VCaP (cell line): ENCODE results near the gene SRP72.

ENCODE experiments used
- H3K27ac ChIP-seq: fragments of 450-650 bp; 2 replicates; pipeline ENCODE4 v1.5.1; 2017
- TF ChIP-seq, protein P1 (sequence below): fragments of 450-650 bp; conservative IDR thresholded peaks from 2 replicates; pipeline ENCODE4 v1.5.1; 2017; ENCODE audit warnings: mild to moderate bottlenecking, moderate library complexity

The SRP72 gene

DNA sequence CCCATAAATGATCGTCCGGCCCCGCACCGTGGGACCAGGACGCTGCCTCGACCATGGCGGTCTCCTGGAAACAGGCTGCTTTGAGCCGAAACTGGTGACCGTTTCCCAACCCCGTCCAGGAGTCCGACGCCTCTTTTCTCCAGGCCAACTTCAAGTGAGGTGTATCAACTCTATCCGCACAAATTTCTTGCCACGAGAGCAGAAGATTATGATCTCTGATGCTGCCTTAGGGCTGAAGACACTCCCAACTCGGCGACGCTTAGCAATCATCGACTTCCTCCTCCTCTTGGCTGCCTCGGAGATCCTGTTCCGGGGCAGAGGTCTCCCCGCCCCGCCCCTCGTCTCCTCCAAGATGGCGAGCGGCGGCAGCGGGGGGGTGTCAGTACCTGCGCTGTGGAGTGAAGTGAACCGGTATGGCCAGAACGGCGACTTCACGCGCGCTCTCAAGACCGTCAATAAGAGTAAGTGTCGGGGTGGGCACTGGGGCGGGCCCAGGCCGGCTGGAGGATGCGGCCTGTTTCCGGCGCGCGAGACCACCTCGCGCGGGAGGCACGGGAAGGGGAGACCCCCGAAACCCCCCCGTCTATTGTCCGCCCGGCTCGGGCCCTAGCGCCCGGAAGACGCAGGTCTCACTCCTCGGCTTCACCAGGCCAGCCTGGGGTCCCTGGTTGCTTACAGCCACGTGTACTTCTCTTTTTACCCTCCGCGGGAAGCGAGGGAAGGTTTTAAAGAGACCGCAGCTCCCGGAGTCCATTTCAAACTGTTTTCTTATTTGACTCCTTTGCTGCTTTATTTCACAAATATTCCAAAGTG lies at the start of gene SRP72:
SRP72 (plus strand) TSS at position 334 of the 813 bp plus-strand sequence; CDS start at position 353, 19 bp downstream.
- TF ChIP-seq, protein P1, sequence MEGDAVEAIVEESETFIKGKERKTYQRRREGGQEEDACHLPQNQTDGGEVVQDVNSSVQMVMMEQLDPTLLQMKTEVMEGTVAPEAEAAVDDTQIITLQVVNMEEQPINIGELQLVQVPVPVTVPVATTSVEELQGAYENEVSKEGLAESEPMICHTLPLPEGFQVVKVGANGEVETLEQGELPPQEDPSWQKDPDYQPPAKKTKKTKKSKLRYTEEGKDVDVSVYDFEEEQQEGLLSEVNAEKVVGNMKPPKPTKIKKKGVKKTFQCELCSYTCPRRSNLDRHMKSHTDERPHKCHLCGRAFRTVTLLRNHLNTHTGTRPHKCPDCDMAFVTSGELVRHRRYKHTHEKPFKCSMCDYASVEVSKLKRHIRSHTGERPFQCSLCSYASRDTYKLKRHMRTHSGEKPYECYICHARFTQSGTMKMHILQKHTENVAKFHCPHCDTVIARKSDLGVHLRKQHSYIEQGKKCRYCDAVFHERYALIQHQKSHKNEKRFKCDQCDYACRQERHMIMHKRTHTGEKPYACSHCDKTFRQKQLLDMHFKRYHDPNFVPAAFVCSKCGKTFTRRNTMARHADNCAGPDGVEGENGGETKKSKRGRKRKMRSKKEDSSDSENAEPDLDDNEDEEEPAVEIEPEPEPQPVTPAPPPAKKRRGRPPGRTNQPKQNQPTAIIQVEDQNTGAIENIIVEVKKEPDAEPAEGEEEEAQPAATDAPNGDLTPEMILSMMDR = no peak
- peak within 1 kb of the TSS; percentile 96 for H3K27ac ChIP-seq

DNA sequence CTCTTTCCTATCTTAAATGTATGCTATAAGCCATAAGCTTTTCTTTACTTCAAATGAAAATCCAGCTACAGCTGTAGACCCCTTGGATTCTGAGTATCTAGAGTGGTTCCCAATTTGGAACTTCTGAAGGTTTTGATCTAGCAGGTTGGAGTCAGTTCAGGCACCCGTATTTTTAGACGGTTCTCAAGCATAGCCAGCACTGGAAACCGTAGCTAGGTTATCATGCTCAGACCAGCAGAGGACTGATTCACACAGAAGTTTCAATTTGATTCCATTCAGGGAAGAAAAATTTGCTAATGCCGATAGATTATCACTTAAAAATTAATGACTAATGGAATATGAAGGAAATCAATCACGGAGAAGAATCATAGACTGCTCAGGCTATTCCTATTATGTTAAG lies 43.2 kb upstream of the SRP72 start:
- TF ChIP-seq, protein P1 = no peak
- H3K27ac ChIP-seq = no peak overlapping the region

- TF ChIP-seq, protein P1 = peak; percentile 74
- no peak overlapping the region for H3K27ac ChIP-seq
Measured at GRCh38 chr4:56424697-56425514, 42.5 kb upstream of the SRP72 start.

GRCh38 chr4:56425518-56425917 lies 41.9 kb upstream of the SRP72 start:
- H3K27ac ChIP-seq = no peak overlapping the region
- TF ChIP-seq, protein P1 = no peak

DNA sequence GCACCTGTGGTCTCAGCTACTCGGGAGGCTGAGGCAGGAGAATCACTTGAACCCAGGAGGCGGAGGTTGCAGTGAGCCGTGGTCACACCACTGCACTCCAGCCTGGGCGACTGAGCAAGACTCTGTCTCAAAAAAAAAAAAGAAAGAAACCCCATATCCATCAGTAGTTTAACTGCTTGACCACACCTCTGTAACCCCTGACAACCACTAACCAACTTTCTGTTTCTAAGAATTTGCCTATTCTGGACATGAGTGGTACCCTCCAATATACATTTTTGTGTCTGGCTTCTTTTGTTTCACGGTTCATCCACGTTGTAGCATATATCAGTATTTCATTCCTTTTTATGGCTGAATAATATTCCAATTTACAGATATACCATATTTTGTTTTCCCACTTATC lies 41.1 kb upstream of the SRP72 start:
- TF ChIP-seq, protein P1 = no peak

DNA sequence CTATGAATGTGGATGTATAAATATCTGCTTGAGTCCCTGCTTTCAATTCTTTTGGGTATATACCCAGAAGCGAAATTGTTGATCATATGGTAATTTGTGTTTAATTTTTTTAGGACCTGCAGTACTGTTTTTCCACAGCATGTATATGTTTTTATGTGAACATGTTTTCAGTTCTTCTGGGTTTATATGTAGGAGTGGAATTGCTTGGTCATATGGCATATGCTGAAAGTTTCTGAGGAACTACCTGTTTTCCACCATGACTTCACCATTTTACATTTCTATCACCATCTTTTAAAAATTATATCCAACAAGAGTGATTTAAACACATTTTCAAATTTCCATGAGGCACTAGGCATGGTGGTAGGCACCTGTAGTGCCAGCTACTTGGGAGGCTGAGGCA lies 40.2 kb upstream of the SRP72 start:
- H3K27ac ChIP-seq = no peak overlapping the region
- TF ChIP-seq, protein P1 = no peak

More for the DNA sequence above, 41.1 kb upstream of the SRP72 start:
- H3K27ac ChIP-seq = no peak overlapping the region

DNA sequence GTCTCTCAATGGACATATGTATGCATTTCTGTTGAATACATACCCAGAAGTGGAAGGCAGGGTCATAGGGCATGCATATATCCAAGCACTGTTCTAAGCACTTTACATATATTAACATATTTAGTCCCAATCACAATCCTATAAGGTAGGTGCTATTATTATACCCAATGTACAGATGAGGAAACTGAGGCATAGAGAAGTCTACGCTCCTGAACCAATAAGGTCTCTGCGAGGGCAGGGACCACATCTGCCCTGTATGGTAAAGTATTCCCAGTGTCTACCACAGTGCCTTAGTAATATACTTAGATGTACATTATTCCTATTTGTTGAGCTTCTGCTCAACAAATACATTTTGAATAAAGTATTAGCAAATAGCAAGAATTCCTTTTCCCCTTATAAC lies 37.2 kb upstream of the SRP72 start:
- no peak overlapping the region for H3K27ac ChIP-seq
- TF ChIP-seq, protein P1 = no peak
